Esophagus muscularis mucosa (tissue), 4 donors: ENCODE data around the gene CD24. TPM values are rescaled to one million over a fixed set of nuclear protein-coding genes. Genes with fewer than 3 reads are reported as not detected.
"Not testable (repeated sequence)": the region's sequence is repeated elsewhere in the genome, so short reads cannot be mapped to it uniquely, and the experiment has no call there.

Source experiments
- DNase-seq: peaks from one replicate; pipeline ENCODE4 v3.0.0-alpha.2; 2017; ENCODE audit errors: extremely low spot score
- H3K27ac ChIP-seq, 4 donors: fragments of 200-600 bp; sonication (generic); replicated peaks in 1 of 4; 1 replicate in 3 of 4; 2 replicates in 1 of 4; pipeline ENCODE4 v1.5.1; 2016 to 2019; ENCODE audit warnings: mild to moderate bottlenecking in 1 of 4
- H3K27me3 ChIP-seq, 4 donors: fragments of 200-600 bp; sonication (generic); one replicate each; pipeline versions ENCODE4 v1.5.1 to v1.6.0; 2016 to 2019
- H3K36me3 ChIP-seq, 4 donors: fragments of 200-600 bp; sonication (generic); one replicate each; pipeline ENCODE4 v1.5.1; 2016 to 2019
- H3K4me1 ChIP-seq, 4 donors: fragments of 200-600 bp; sonication (generic); one replicate each; pipeline ENCODE4 v1.5.1; 2016 to 2019
- H3K4me3 ChIP-seq, 4 donors: fragments of 200-600 bp; sonication (generic); 1 replicate in 2 of 4; 2 replicates in 2 of 4; pipeline ENCODE4 v1.5.1; 2016 to 2019; ENCODE audit warnings: mild to moderate bottlenecking in 4 of 4, moderate library complexity in 1 of 4
- H3K9me3 ChIP-seq, 4 donors: fragments of 200-600 bp; sonication (generic); 1 replicate in 3 of 4; 2 replicates in 1 of 4; pipeline ENCODE4 v1.5.1; 2016 to 2019
- EP300 ChIP-seq: sonication (generic); formaldehyde crosslinking; IDR thresholded peaks from one replicate; pipeline ENCODE4 v1.6.1; 2017; ENCODE audit warnings: antibody characterized with exemption
- POLR2A ChIP-seq: fragments of 450-650 bp; IDR thresholded peaks from one replicate; pipeline ENCODE4 v1.6.1; 2017; ENCODE audit warnings: antibody characterized with exemption, moderate library complexity, mild to moderate bottlenecking, low read depth
- POLR2AphosphoS5 ChIP-seq, 2 donors: sonication (generic); formaldehyde crosslinking; IDR thresholded peaks; one replicate each; pipeline ENCODE4 v1.6.1; 2017; ENCODE audit warnings: antibody characterized with exemption in 2 of 2
- WGBS: methylation state at CpG from one replicate; pipeline ENCODE4 v1.1.5; 2018; 5-methylcytosine and 5-hydroxymethylcytosine counted together
- intact Hi-C: fragments of 100-400 bp; cut with DNase I; formaldehyde crosslinking; loops from one replicate; pipeline ENCODE4 v1.15.1; 2023
- total RNA-seq, 4 donors: library from RNA; depleted of rRNA; stranded (reverse); fragments of >200 nt; gene quantifications; one replicate each; pipeline versions ENCODE4 v1.1.0 to v1.2.1, GENCODE V29; 2016
- TF ChIP-seq, protein P1 (sequence below), 3 experiments: fragments of 200-600 bp in 2 of 3; fragments of 450-650 bp in 1 of 3; sonication (generic) in 2 of 3; IDR thresholded peaks; one replicate each; pipeline ENCODE4 v1.5.1; 2017 to 2019; ENCODE audit warnings: antibody characterized with exemption in 3 of 3, mild to moderate bottlenecking in 2 of 3, moderate library complexity in 1 of 3

The CD24 gene
- total RNA-seq, 4 donors from 2014 or later = 1.1 to 10.4 (median 2.2) TPM

DNA sequence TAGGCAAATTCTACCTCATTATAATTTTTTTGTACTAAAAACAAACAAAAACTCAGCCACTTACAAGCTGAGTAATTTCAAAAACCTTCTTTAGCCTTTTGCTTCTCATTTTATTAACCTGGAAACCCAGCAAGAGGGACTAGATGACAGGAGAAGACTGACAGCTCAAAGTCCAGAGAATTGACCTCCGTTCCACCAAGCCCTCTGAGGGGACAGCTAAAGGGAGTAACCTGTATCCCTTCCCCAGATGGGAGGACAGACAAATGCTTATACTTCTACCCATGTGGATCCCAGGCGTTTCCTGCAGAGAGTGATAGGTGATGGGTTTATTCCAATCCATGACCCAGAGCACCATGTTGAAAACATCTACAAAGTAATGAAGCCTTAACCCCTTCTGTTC is 35.0 kb upstream of the CD24 start:
- intact Hi-C loops = no loop called here

DNA sequence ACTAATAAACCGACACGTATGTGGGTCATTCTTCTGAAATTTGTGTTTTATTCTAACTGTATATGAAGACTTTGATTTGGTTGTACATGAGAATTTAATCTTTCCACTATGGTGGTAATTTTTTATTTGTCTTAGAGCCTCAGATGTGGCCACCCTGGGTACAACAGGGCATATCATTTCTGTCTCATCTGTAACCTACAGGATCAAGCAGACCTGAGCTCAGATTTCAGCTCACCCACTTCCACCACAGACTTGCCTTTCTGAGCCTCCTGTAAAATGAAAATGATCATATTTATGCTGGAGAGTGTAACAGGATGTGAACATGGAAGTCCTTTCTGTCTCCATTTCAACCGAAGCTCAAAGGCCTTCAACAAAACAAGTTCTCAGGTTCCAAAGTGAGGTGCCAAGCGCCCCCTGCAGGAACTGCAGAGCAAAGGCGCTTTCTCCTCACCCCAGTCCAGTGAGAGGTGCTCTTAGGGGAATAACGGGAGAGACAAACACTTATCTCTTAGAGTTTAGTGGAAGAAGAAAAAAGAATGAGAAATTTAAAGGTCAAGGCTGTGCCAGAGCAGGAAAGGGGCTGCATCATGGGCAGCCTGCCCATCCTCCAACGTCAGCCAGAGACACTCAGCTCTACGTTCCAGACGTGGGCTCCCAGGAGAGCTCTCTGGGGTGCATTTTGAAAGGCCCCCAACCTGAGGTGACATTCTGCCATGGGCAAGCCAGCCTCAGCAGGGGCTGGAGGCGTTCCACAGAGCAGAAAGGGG is 23.0 kb upstream of the CD24 start:
- no peaks in the 10 kb centered on the region for H3K4me1 ChIP-seq
- H3K36me3 ChIP-seq = no peaks in the 10 kb centered on the region
- WGBS = 45% methylated on average over 10 of the region's 10 CpGs
- intact Hi-C loops = no loop called here
- no peak for DNase-seq
- no peak overlapping the region for H3K27ac ChIP-seq
- no peak for TF ChIP-seq POLR2AphosphoS5 (IDR thresholded peaks at IDR 0.05)
- TF ChIP-seq, protein P1, sequence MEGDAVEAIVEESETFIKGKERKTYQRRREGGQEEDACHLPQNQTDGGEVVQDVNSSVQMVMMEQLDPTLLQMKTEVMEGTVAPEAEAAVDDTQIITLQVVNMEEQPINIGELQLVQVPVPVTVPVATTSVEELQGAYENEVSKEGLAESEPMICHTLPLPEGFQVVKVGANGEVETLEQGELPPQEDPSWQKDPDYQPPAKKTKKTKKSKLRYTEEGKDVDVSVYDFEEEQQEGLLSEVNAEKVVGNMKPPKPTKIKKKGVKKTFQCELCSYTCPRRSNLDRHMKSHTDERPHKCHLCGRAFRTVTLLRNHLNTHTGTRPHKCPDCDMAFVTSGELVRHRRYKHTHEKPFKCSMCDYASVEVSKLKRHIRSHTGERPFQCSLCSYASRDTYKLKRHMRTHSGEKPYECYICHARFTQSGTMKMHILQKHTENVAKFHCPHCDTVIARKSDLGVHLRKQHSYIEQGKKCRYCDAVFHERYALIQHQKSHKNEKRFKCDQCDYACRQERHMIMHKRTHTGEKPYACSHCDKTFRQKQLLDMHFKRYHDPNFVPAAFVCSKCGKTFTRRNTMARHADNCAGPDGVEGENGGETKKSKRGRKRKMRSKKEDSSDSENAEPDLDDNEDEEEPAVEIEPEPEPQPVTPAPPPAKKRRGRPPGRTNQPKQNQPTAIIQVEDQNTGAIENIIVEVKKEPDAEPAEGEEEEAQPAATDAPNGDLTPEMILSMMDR (IDR thresholded peaks at IDR 0.05) = peak; percentile 11 to 47 (median 23)
- no peak overlapping the region for H3K4me3 ChIP-seq
- peaks cover 0 to 9% (median 0%) of the 10 kb centered on the region in 4 donors for H3K27me3 ChIP-seq
- no peaks in the 10 kb centered on the region for H3K9me3 ChIP-seq

More for the DNA sequence above, 35.0 kb upstream of the CD24 start:
- Histone ChIP-seq H3K4me3 (no peak overlapping the region), H3K9me3 (no peaks in the 10 kb centered on the region), H3K27ac (no peak overlapping the region), H3K36me3 (no peaks in the 10 kb centered on the region), H3K27me3 (no peaks in the 10 kb centered on the region), H3K4me1 (no peaks in the 10 kb centered on the region)
- TF ChIP-seq POLR2AphosphoS5 (IDR thresholded peaks at IDR 0.05) (no peak), POLR2A (no peak), EP300 (no peak)
- TF ChIP-seq, protein P1 (IDR thresholded peaks at IDR 0.05) = no peak
- no peak for DNase-seq
- 62% methylated on average over 2 of the region's 2 CpGs for WGBS

DNA sequence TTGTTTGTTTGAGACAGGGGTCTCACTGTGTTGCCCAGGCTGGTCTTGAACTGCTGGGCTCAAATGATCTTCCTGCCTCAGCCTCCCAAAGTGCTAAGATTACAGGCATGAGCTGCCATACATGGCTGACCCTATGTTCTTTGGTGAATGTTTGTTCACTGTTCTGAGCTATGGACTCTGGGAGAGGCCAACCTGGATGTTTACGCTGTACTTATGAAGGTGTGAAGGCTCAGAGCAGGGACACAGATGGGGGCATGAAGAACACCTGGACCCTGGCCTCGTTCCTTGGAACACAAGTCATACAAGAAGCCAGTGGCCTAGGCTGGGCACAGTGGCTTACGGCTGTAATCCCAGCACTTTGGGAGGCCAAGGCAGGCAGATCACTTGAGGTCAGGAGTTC is 21.1 kb upstream of the CD24 start:
- Histone ChIP-seq H3K4me3 (no peak overlapping the region), H3K27me3 (peaks cover 0 to 9% (median 0%) of the 10 kb centered on the region in 4 donors), H3K36me3 (no peaks in the 10 kb centered on the region), H3K27ac (no peak overlapping the region), H3K9me3 (no peaks in the 10 kb centered on the region), H3K4me1 (no peaks in the 10 kb centered on the region)
- no peak for DNase-seq
- WGBS = 90% methylated on average over 3 of the region's 3 CpGs
- no peak for TF ChIP-seq POLR2A
- TF ChIP-seq POLR2AphosphoS5 (IDR thresholded peaks at IDR 0.05) = no peak
- TF ChIP-seq, protein P1 (IDR thresholded peaks at IDR 0.05) = no peak
- TF ChIP-seq EP300 = no peak
- intact Hi-C loops = no loop called here

DNA sequence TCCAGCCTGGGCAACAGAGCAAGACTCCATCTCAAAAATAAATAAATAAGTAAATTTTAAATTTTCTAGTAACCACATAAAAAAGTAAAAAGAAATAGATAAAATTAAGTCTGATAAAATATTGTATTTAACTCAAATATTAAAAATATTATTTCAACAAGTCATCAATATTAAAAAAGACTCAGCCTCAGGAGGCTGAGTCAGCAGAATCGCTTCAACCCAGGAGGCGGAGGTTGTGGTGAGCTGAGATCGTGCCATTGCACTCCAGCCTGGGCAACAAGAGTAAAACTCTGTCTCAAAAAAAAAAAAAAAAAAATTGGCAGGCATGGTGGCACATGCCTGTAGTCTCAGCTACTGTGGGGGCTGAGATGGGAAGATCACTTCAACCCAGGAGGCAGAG is 15.2 kb upstream of the CD24 start:
- H3K4me1 ChIP-seq, DNase-seq, H3K4me3 ChIP-seq, H3K36me3 ChIP-seq, H3K9me3 ChIP-seq, intact Hi-C loops, H3K27ac ChIP-seq: not testable (repeated sequence)
- H3K27me3 ChIP-seq = peaks cover 0 to 11% (median 0%) of the 10 kb centered on the region in 4 donors
- WGBS = 73% methylated on average over 3 of the region's 3 CpGs

DNA sequence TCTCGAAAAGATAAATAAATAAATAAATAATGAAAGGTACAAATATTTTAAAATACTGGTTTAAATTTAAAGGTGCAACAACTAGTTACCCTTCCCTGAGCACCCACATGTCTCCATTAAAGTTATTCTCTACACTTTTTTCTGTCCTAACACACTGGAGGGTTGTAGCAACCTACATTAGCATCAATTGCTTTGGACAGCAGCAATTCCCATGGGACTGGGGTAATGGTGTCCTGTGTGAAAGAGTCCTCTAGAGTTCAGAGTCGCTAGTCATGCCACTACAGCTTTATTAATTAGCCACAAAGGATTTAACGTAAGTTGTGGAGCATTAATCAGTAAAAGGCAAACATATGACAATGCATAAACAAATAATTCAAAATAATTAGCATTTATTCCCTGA is 14.1 kb upstream of the CD24 start:
- TF ChIP-seq EP300 (no peak), POLR2A (no peak), POLR2AphosphoS5 (IDR thresholded peaks at IDR 0.05) (no peak)
- TF ChIP-seq, protein P1 (IDR thresholded peaks at IDR 0.05) = no peak
- no peak overlapping the region for H3K4me3 ChIP-seq
- DNase-seq = no peak
- no peaks in the 10 kb centered on the region for H3K9me3 ChIP-seq
- WGBS = 82% methylated on average over 3 of the region's 3 CpGs
- H3K27me3 ChIP-seq = peaks cover 0 to 21% (median 0%) of the 10 kb centered on the region in 4 donors
- intact Hi-C loops = no loop called here
- H3K4me1 ChIP-seq = no peaks in the 10 kb centered on the region
- no peaks in the 10 kb centered on the region for H3K36me3 ChIP-seq
- H3K27ac ChIP-seq = no peak overlapping the region
